Neural cell (in vitro differentiated cells): ENCODE measurements around the gene CFAP61.

Experiments
- CTCF ChIP-seq: fragments of 450-650 bp; IDR thresholded peaks from 2 replicates; pipeline ENCODE4 v1.5.1; 2014; ENCODE audit warnings: antibody characterized with exemption, mild to moderate bottlenecking, moderate library complexity; ENCODE audit not compliant: poor library complexity, severe bottlenecking
- EZH2 ChIP-seq: fragments of 200-600, 300-800 bp; shearing (Covaris generic), sonication (generic); IDR thresholded peaks from 2 replicates; pipeline ENCODE4 v1.6.1; 2014; ENCODE audit warnings: antibody characterized with exemption, low read length, borderline replicate concordance, mild to moderate bottlenecking; ENCODE audit not compliant: insufficient read depth, poor library complexity, severe bottlenecking
- MXI1 ChIP-seq: fragments of 450-650 bp; conservative IDR thresholded peaks from 2 replicates; pipeline ENCODE4 v1.6.1; 2014; ENCODE audit warnings: antibody characterized with exemption, mild to moderate bottlenecking; ENCODE audit not compliant: poor library complexity, severe bottlenecking
- POLR2AphosphoS5 ChIP-seq: IDR thresholded peaks from 2 replicates; pipeline ENCODE4 v1.6.1; 2012
- SMC3 ChIP-seq: fragments of 450-650 bp; conservative IDR thresholded peaks from 2 replicates; pipeline ENCODE4 v1.6.1; 2014; ENCODE audit warnings: antibody characterized with exemption, mild to moderate bottlenecking, moderate library complexity; ENCODE audit not compliant: poor library complexity

DNA sequence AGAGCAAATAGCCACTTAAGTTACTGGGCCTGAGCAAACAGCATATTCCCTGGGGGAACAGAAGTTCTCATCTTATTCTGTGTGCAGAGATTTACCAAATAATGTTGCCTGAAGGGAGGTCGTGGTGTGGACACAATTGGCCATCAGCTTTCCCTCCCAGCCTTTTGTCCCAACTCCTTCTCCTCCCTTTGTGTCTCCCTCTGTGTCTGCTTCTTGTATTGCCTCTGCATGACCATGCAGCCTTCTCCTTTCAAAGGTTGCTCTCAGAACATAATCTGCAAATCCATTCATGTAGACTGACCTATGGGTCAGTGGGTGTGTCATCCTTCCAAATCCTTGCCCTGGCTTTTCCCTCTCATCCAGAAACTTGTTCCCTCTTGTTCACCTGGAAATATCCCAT, 165.3 kb downstream of the CFAP61 start:
- TF ChIP-seq CTCF (no peak), POLR2AphosphoS5 (no peak), EZH2 (no peak), SMC3 (no peak), MXI1 (no peak)
